ENCODE data around the gene SLC25A40. TPM values are rescaled to one million over a fixed set of nuclear protein-coding genes. Genes with fewer than 3 reads are reported as not detected.

Gene SLC25A40
- total RNA-seq, 1 donor from 2014 or later = 27.7 TPM

GRCh38 chr7:87818336-87818735 lies 57.8 kb downstream of the SLC25A40 start:
- H3K36me3 Mint-ChIP-seq (ENCODE audit: low read depth, unreplicated experiment) = peaks cover 3% of the 10 kb centered on the region
- no peak for DNase-seq (ENCODE audit: low spot score)
- H3K4me3 Mint-ChIP-seq (ENCODE audit: unreplicated experiment) = no peak overlapping the region
- no peaks in the 10 kb centered on the region for H3K4me1 Mint-ChIP-seq (ENCODE audit: unreplicated experiment)
- no peak overlapping the region for H3K27ac Mint-ChIP-seq (ENCODE audit: unreplicated experiment)
- TF ChIP-seq CTCF (IDR thresholded peaks at IDR 0.05; ENCODE audit: unreplicated experiment) = no peak
- H3K27me3 Mint-ChIP-seq (ENCODE audit: unreplicated experiment) = no peaks in the 10 kb centered on the region
- H3K9me3 Mint-ChIP-seq (ENCODE audit: unreplicated experiment) = no peaks in the 10 kb centered on the region

GRCh38 chr7:87816389-87816788 lies 59.8 kb downstream of the SLC25A40 start:
- no peaks in the 10 kb centered on the region for H3K4me1 Mint-ChIP-seq (ENCODE audit: unreplicated experiment)
- H3K9me3 Mint-ChIP-seq (ENCODE audit: unreplicated experiment) = no peaks in the 10 kb centered on the region
- H3K27ac Mint-ChIP-seq (ENCODE audit: unreplicated experiment) = no peak overlapping the region
- DNase-seq (ENCODE audit: low spot score) = no peak
- H3K27me3 Mint-ChIP-seq (ENCODE audit: unreplicated experiment) = no peaks in the 10 kb centered on the region
- no peak for TF ChIP-seq CTCF (IDR thresholded peaks at IDR 0.05; ENCODE audit: unreplicated experiment)
- no peaks in the 10 kb centered on the region for H3K36me3 Mint-ChIP-seq (ENCODE audit: low read depth, unreplicated experiment)
- H3K4me3 Mint-ChIP-seq (ENCODE audit: unreplicated experiment) = no peak overlapping the region

GRCh38 chr7:87810726-87811125 lies 65.4 kb downstream of the SLC25A40 start:
- no peaks in the 10 kb centered on the region for H3K27me3 Mint-ChIP-seq (ENCODE audit: unreplicated experiment)
- TF ChIP-seq CTCF (IDR thresholded peaks at IDR 0.05; ENCODE audit: unreplicated experiment) = no peak
- H3K36me3 Mint-ChIP-seq (ENCODE audit: low read depth, unreplicated experiment) = no peaks in the 10 kb centered on the region
- no peaks in the 10 kb centered on the region for H3K4me1 Mint-ChIP-seq (ENCODE audit: unreplicated experiment)
- no peaks in the 10 kb centered on the region for H3K9me3 Mint-ChIP-seq (ENCODE audit: unreplicated experiment)
- no peak overlapping the region for H3K4me3 Mint-ChIP-seq (ENCODE audit: unreplicated experiment)
- no peak for DNase-seq (ENCODE audit: low spot score)
- H3K27ac Mint-ChIP-seq (ENCODE audit: unreplicated experiment) = no peak overlapping the region

GRCh38 chr7:87810130-87810529 lies 66.0 kb downstream of the SLC25A40 start:
- Mint-ChIP-seq H3K27ac (ENCODE audit: unreplicated experiment) (no peak overlapping the region), H3K9me3 (ENCODE audit: unreplicated experiment) (no peaks in the 10 kb centered on the region), H3K4me1 (ENCODE audit: unreplicated experiment) (no peaks in the 10 kb centered on the region), H3K4me3 (ENCODE audit: unreplicated experiment) (no peak overlapping the region), H3K27me3 (ENCODE audit: unreplicated experiment) (no peaks in the 10 kb centered on the region), H3K36me3 (ENCODE audit: low read depth, unreplicated experiment) (no peaks in the 10 kb centered on the region)
- DNase-seq (ENCODE audit: low spot score) = no peak
- no peak for TF ChIP-seq CTCF (IDR thresholded peaks at IDR 0.05; ENCODE audit: unreplicated experiment)

GRCh38 chr7:87806150-87806549 lies 70.0 kb downstream of the SLC25A40 start:
- H3K36me3 Mint-ChIP-seq (ENCODE audit: low read depth, unreplicated experiment) = no peaks in the 10 kb centered on the region
- no peaks in the 10 kb centered on the region for H3K27me3 Mint-ChIP-seq (ENCODE audit: unreplicated experiment)
- no peak for TF ChIP-seq CTCF (IDR thresholded peaks at IDR 0.05; ENCODE audit: unreplicated experiment)
- H3K4me1 Mint-ChIP-seq (ENCODE audit: unreplicated experiment) = no peaks in the 10 kb centered on the region
- no peak overlapping the region for H3K4me3 Mint-ChIP-seq (ENCODE audit: unreplicated experiment)
- no peak overlapping the region for H3K27ac Mint-ChIP-seq (ENCODE audit: unreplicated experiment)
- DNase-seq (ENCODE audit: low spot score) = no peak
- no peaks in the 10 kb centered on the region for H3K9me3 Mint-ChIP-seq (ENCODE audit: unreplicated experiment)
